Measurements from ENCODE around the gene CCDC88B. TPM values are rescaled to one million over a fixed set of nuclear protein-coding genes. Genes with fewer than 3 reads are reported as not detected.
A peak's percentile ranks its signal among the peaks of the same experiment; 100 is the strongest.

Gene CCDC88B
- total RNA-seq, 1 experiment from 2014 or later: 17.1 TPM

GRCh38 chr11:64333556-64333955 is 6.4 kb upstream of the CCDC88B start:
- BruUV-seq (replicated peaks): no TSS peak
- DNase-seq (ENCODE audit: low read depth, low spot score) (no peak), ATAC-seq (no peak)
- Histone ChIP-seq H3K4me3 (ENCODE audit: low read depth in 2 of 2, low read length in 2 of 2) (no peak overlapping the region), H3K36me3 (ENCODE audit: control insufficient read depth, insufficient read depth, low read length) (no peaks in the 10 kb centered on the region), H3K27ac (ENCODE audit: low read length) (no peak overlapping the region), H3K27me3 (ENCODE audit: control insufficient read depth, insufficient read depth, low read length) (no peaks in the 10 kb centered on the region), H3K9me3 (ENCODE audit: control insufficient read depth, insufficient read depth, low read depth, low read length) (no peaks in the 10 kb centered on the region), H3K4me1 (ENCODE audit: control insufficient read depth, insufficient read depth, low read length) (peaks cover 26% of the 10 kb centered on the region)
- TF ChIP-seq REST (IDR thresholded peaks at IDR 0.05; ENCODE audit: insufficient read depth in 1 of 2, low read depth in 2 of 2, low read length in 1 of 2) (no peak), POLR2AphosphoS5 (IDR thresholded peaks at IDR 0.05; ENCODE audit: low read depth, low read length) (no peak), TCF7L2 (IDR thresholded peaks at IDR 0.05; ENCODE audit: low read depth, low read length) (no peak), SIN3A (IDR thresholded peaks at IDR 0.05; ENCODE audit: borderline replicate concordance, insufficient read depth, low read depth, low read length) (no peak), CTCF (IDR thresholded peaks at IDR 0.05) (no peak)
- ChIA-PET CTCF (interaction anchor here (0.9 kb wide), 1 partner anchor 16 kb away, joined by 4 read pairs; the partner anchor contains the start of gene PRDX5), POLR2A (no interaction called here)
- in situ Hi-C loops (cut with HindIII; ENCODE audit: low pct_unique_long_range_greater_than_20kb, low sequenced_read_pairs): no loop called here
- intact Hi-C loops (cut with micrococcal nuclease; ENCODE audit: unreplicated experiment): no loop called here

GRCh38 chr11:64334764-64335735 is 5.0 kb upstream of the CCDC88B start:
- intact Hi-C loops (cut with micrococcal nuclease; ENCODE audit: unreplicated experiment): no loop called here
- Histone ChIP-seq H3K36me3 (ENCODE audit: control insufficient read depth, insufficient read depth, low read length) (no peaks in the 10 kb centered on the region), H3K4me3 (ENCODE audit: low read depth in 2 of 2, low read length in 2 of 2) (no peak overlapping the region), H3K27me3 (ENCODE audit: control insufficient read depth, insufficient read depth, low read length) (no peaks in the 10 kb centered on the region), H3K9me3 (ENCODE audit: control insufficient read depth, insufficient read depth, low read depth, low read length) (no peaks in the 10 kb centered on the region), H3K4me1 (ENCODE audit: control insufficient read depth, insufficient read depth, low read length) (peaks cover 22% of the 10 kb centered on the region), H3K27ac (ENCODE audit: low read length) (no peak overlapping the region)
- TF ChIP-seq POLR2AphosphoS5 (IDR thresholded peaks at IDR 0.05; ENCODE audit: low read depth, low read length): peak; percentile 27; the same call in 1 of the 2 replicates
- TF ChIP-seq CTCF (IDR thresholded peaks at IDR 0.05): no peak
- in situ Hi-C loops (cut with HindIII; ENCODE audit: low pct_unique_long_range_greater_than_20kb, low sequenced_read_pairs): no loop called here
- CTCF ChIA-PET: no interaction called here
- ATAC-seq: peak; percentile 89
- no TSS peak for BruUV-seq (replicated peaks)
- POLR2A ChIA-PET: no interaction called here
- peak; percentile 94 for DNase-seq (ENCODE audit: low read depth, low spot score)

Measured in Panc1 (cell line).